Activated CD4-positive, alpha-beta memory T cell treated with anti-CD3 and anti-CD28 coated beads for 36 hours (primary cell): ENCODE results near the gene TPX2. TPM values are rescaled to one million over a fixed set of nuclear protein-coding genes. Genes with fewer than 3 reads are reported as not detected.
"Not testable (repeated sequence)": the region's sequence is repeated elsewhere in the genome, so short reads cannot be mapped to it uniquely, and the experiment has no call there.

Experiments used
- CTCF ChIA-PET: fragments of 350-600 bp; sonication (Branson Sonifier 250); formaldehyde crosslinking; loops from one replicate; lab custom pipeline; 2021; ENCODE audit warnings: antibody characterized with exemption, inconsistent platforms; lab: Charles Lee
- POLR2A ChIA-PET: fragments of 350-600 bp; sonication (Branson Sonifier 250); formaldehyde crosslinking; loops from one replicate; lab custom pipeline; 2021; ENCODE audit warnings: antibody characterized with exemption; lab: Charles Lee
- DNase-seq: peaks from one replicate; pipeline ENCODE4 v3.0.0-alpha.2; 2020
- H3K27ac Mint-ChIP-seq: one replicate; pipeline ENCODE4 v1.8.0; 2021; ENCODE audit warnings: mixed read lengths
- H3K27me3 Mint-ChIP-seq: one replicate; pipeline ENCODE4 v1.8.0; 2021; ENCODE audit warnings: mixed read lengths
- H3K36me3 Mint-ChIP-seq: one replicate; pipeline ENCODE4 v1.8.0; 2021; ENCODE audit warnings: mixed read lengths
- H3K4me1 Mint-ChIP-seq: one replicate; pipeline ENCODE4 v1.8.0; 2021; ENCODE audit warnings: low read depth, mixed read lengths
- H3K4me3 Mint-ChIP-seq: one replicate; pipeline ENCODE4 v1.8.0; 2021; ENCODE audit warnings: mild to moderate bottlenecking, mixed read lengths
- H3K9me3 Mint-ChIP-seq: one replicate; pipeline ENCODE4 v1.8.0; 2021; ENCODE audit warnings: mixed read lengths
- intact Hi-C: fragments of 100-400 bp; cut with micrococcal nuclease; formaldehyde crosslinking; loops from one replicate; pipeline ENCODE4 v1.15.1; 2023
- total RNA-seq, 2 experiments: library from RNA; stranded (reverse); gene quantifications; one replicate each; pipeline ENCODE4 v1.2.3, GENCODE V29; 2021

The TPX2 gene
- total RNA-seq, 2 experiments from 2014 or later: 149 TPM

DNA sequence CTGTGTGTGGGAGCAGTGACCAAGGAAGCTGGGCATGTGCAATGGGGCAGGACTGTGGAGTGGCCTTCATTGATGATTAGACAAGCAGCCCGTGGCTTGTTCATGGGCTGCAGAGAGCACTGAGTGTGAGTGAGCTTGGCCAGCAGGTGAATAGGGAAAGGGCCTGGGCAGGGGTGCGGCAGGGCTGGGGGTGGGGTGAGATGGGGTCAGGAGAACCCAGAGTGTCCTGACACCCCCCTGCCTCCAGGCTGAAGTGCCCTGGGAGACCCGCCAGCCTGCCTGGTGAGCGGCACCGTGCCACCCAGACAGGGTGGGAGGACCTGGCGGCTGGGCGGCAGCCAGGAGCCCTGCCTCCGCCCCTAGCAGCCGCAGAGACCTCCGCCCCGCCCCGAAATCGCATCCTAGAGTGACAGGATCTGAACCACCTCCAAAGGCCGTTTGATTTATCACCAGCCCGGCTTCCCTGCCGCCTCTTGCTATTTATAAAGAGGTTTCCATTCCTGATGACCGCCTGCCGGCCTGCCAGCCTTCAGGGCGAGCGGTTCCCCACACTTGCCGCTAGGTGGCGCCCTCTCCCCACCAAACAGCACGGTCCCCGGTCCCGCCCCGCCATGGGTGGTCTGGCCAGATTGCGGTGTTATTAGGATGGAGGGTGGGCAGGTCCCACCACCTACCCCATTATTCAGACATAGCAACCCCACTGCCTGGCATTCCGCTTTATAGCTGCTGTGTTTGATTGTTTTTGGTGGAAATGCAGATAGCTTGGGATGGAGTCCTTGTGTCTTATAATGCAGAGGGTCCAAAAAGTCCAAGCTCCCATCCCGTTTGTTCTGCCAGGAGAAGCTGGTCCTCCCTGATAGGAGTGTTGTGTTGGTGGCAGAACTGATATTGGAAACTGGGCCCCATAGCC, 83.6 kb downstream of the TPX2 start:
- DNase-seq: peak; percentile 81
- Mint-ChIP-seq H3K4me1 (peaks cover 5% of the 10 kb centered on the region), H3K27me3 (no peaks in the 10 kb centered on the region), H3K36me3 (no peaks in the 10 kb centered on the region), H3K9me3 (no peaks in the 10 kb centered on the region), H3K4me3 (no peak overlapping the region), H3K27ac (no peak overlapping the region)
- ChIA-PET POLR2A (no interaction called here), CTCF (interaction anchor here (0.7 to 4.1 kb wide), 36 partner anchors 8 to 956 kb away, joined by 3 to 56 read pairs (median 4); partner anchors contain the start of genes FOXS1 and PDRG1)
- intact Hi-C loops: loop anchor here (1.0 to 5.0 kb wide), 4 partner anchors 24 to 270 kb away; partner anchors contain the start of gene PDRG1

DNA sequence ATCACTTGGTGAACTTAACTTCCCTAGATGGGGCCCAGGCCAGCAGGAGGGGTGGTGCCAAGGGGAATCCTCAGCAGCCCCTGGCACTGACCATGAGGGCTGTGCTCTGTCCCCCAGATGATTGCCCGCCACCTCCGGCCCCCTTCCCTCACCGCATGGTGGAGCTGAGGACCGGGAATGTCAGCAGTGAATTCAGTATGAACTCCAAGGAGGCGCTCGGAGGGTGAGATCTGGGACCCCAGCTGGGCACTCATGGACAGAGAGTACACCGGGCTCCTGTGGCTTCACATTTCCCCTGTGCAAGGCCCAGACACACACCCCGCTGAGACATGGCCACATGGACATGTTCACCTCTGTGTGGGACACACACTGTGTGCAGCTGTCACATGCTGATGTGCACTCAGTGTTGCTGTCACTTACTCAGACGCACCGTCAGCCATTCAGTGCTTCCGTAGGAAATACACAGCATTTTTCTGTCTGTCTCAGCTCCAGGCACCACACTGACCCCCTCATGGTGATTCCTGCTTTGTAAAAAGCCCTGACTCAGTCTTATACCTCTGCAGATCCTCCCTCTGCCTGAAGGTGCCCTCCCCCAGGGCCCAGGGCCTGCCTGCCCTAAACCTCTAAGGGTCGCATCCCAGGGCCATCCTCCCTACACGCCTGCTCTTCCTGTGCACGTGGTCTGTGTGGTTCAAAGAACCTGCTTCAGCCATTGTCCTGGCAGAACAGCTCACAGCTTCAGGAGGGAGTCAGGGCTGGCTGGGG, 84.5 kb downstream of the TPX2 start:
- ChIA-PET CTCF (interaction anchor here (0.7 to 4.1 kb wide), 33 partner anchors 10 to 955 kb away, joined by 3 to 56 read pairs (median 4); partner anchors contain the start of genes FOXS1 and PDRG1), POLR2A (no interaction called here)
- no peaks in the 10 kb centered on the region for H3K36me3 Mint-ChIP-seq
- DNase-seq: no peak
- intact Hi-C loops: loop anchor here (1.0 to 5.0 kb wide), 3 partner anchors 23 to 269 kb away; partner anchors contain the start of gene PDRG1
- H3K4me1 Mint-ChIP-seq: peaks cover 5% of the 10 kb centered on the region
- H3K27me3 Mint-ChIP-seq: no peaks in the 10 kb centered on the region
- no peak overlapping the region for H3K27ac Mint-ChIP-seq
- no peaks in the 10 kb centered on the region for H3K9me3 Mint-ChIP-seq
- H3K4me3 Mint-ChIP-seq: no peak overlapping the region

DNA sequence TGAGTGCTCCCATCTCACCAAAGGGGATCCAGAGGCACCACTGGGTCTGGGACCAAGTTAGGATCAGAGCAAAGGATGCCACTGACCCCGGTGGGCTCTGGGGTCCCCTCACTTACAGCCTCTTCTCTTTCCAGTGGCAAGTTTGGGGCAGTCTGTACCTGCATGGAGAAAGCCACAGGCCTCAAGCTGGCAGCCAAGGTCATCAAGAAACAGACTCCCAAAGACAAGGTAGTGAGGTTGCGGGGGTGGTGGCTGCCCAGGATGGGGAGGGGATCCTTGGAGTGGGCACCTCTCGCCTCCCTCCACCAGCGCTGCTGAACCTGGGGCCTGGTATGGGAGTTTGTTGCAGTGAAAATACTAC, 85.0 kb downstream of the TPX2 start:
- peaks cover 5% of the 10 kb centered on the region for H3K4me1 Mint-ChIP-seq
- no peak for DNase-seq
- intact Hi-C loops: loop anchor here (5.0 kb wide), 1 partner anchor 268 kb away; no protein-coding TSS in a partner anchor
- no peaks in the 10 kb centered on the region for H3K27me3 Mint-ChIP-seq
- ChIA-PET POLR2A (no interaction called here), CTCF (interaction anchor here (1.1 to 4.1 kb wide), 7 partner anchors 10 to 267 kb away, joined by 3 to 56 read pairs (median 14); partner anchors contain the start of gene FOXS1)
- H3K9me3 Mint-ChIP-seq: no peaks in the 10 kb centered on the region
- no peak overlapping the region for H3K4me3 Mint-ChIP-seq
- no peaks in the 10 kb centered on the region for H3K36me3 Mint-ChIP-seq
- no peak overlapping the region for H3K27ac Mint-ChIP-seq

DNA sequence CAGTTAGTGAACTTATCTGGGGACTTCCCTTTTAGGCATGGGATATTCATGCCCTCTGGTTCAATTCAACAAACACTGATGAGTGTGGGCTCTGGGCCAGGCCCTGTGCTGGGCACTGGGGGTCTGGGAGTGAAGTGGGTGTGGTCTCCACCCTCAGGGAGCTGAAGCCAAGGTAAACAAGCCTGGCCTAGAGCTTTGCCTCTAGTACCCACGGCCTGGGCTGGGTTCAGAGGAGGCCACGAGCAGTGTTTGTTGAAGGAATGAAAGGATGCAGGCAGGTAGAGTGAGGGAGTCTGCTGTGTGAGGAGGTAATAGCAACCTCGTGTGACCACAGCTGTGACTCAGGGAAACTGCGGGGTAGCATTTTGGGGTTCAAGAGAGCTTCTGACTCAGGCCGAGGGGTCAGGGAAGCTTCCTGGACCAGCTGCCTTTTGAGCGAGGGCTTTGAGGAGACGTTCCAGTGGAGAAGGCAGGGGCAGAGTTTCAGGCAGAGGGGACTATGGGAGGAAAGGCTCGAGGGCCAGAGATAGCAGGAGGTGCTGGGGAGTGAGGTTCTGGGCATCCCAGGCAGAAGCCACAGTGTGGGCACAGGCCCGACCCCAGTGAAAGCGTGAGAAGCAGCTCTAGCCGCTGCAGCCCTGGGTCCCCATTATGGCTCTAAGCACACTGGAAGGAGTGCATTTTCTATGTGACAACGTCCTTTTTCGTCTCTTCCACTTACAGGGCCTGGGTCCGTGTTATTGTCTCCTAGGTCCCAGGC, 85.6 kb downstream of the TPX2 start:
- intact Hi-C loops: loop anchor here (5.0 kb wide), 1 partner anchor 268 kb away; no protein-coding TSS in a partner anchor
- H3K27ac Mint-ChIP-seq: no peak overlapping the region
- peaks cover 5% of the 10 kb centered on the region for H3K4me1 Mint-ChIP-seq
- H3K36me3 Mint-ChIP-seq: no peaks in the 10 kb centered on the region
- no peak overlapping the region for H3K4me3 Mint-ChIP-seq
- DNase-seq: no peak
- POLR2A ChIA-PET: no interaction called here
- CTCF ChIA-PET: interaction anchor here (0.9 to 4.1 kb wide), 4 partner anchors 10 to 266 kb away, joined by 3 to 56 read pairs (median 24); partner anchors contain the start of gene FOXS1
- no peaks in the 10 kb centered on the region for H3K27me3 Mint-ChIP-seq
- H3K9me3 Mint-ChIP-seq: no peaks in the 10 kb centered on the region

DNA sequence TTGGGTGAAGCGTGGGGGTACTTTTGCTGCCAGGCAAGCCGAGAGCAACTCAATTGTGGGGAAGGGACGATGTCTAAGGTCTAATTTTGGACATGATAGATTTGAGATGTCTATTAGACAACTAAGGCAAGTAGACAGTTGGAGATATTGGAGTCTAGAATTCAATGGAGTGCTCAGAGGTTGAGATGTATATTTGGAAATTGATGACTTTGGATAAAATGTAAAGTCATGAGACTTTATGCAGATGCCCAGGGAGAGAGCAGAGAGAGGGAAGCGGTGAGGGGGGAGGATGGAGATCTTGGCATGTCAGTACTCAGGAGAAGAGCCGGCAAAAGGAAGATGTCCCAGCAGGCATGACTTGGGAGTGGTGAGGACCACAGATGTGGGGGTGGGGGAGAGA, 87.0 kb downstream of the TPX2 start:
- Mint-ChIP-seq H3K27me3 (no peaks in the 10 kb centered on the region), H3K4me3 (no peak overlapping the region), H3K27ac (no peak overlapping the region), H3K36me3 (no peaks in the 10 kb centered on the region), H3K9me3 (no peaks in the 10 kb centered on the region), H3K4me1 (peaks cover 5% of the 10 kb centered on the region)
- intact Hi-C loops: no loop called here
- no peak for DNase-seq
- ChIA-PET POLR2A (no interaction called here), CTCF (interaction anchor here (1.1 to 1.5 kb wide), 3 partner anchors 12 to 261 kb away, joined by 3 to 5 read pairs (median 3); no protein-coding TSS in a partner anchor)

DNA sequence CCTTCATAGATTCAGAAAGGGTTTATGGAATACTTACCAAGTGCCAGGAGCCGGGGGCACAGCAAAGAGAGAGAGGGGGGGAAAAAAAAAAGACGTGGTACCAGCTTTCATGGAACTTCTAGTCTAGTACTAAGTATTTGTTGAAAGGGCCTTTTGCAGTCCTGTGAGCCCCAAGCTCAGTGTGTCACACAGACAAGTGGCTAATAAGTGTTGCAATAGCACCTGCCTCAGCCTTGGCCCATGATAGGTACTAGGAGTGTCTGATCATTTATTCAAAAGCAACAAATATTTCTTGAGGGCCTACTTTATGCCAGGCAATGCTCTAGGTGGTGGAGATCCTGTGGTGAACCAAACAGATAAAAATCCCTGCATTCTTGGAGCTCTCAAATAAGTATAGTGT, 88.0 kb downstream of the TPX2 start:
- intact Hi-C loops: no loop called here
- no peak for DNase-seq
- peaks cover 5% of the 10 kb centered on the region for H3K4me1 Mint-ChIP-seq
- H3K27ac Mint-ChIP-seq: no peak overlapping the region
- H3K27me3 Mint-ChIP-seq: no peaks in the 10 kb centered on the region
- H3K9me3 Mint-ChIP-seq: no peaks in the 10 kb centered on the region
- ChIA-PET CTCF (interaction anchor here (1.2 to 1.5 kb wide), 2 partner anchors 11 to 260 kb away, joined by 3 to 5 read pairs; no protein-coding TSS in a partner anchor), POLR2A (no interaction called here)
- no peak overlapping the region for H3K4me3 Mint-ChIP-seq
- H3K36me3 Mint-ChIP-seq: no peaks in the 10 kb centered on the region

DNA sequence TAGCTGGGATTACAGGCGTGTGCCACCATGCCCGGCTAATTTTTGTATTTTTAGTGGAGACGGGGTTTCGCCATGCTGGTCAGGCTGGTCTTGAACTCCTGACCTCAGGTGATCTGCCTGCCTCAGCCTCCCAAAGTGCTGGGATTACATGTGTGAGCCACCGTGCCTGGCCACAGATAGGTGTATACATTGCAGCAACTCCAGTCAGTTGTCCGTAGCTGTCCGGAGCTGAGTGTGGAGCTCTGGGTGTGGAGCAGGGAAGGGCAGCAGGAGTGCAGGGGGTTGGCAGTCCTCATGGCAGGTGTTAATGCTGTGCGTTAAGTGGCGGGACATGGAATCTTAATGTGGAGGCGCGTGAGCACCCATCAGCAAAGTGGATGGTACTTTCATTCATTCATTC, 88.9 kb downstream of the TPX2 start:
- H3K27ac Mint-ChIP-seq, POLR2A ChIA-PET, H3K27me3 Mint-ChIP-seq, H3K36me3 Mint-ChIP-seq, DNase-seq, H3K9me3 Mint-ChIP-seq, H3K4me3 Mint-ChIP-seq, H3K4me1 Mint-ChIP-seq, CTCF ChIA-PET, intact Hi-C loops: not testable (repeated sequence)

DNA sequence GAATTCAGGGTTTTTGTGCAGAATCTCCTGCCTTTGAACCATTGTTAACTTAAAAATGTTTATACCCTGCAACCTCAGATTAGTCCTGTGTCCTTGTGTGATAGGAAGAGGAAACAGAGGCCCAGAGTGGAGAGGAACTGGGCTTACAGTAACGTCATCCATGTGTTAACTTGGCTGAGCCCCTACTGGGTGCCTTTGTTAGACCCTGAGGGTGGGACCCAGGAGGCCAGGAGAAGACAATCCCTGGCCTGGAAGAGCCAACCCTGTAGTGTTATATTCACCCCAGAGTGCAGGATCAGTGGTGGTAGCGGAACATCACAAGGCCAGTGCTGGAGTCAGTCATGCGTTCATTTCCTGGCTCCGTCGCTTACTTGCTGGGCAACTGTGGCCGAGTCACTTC, 90.6 kb downstream of the TPX2 start:
- ChIA-PET POLR2A (no interaction called here), CTCF (interaction anchor here (1.1 to 1.8 kb wide), 4 partner anchors 8 to 261 kb away, joined by 3 to 5 read pairs (median 4); no protein-coding TSS in a partner anchor)
- no peak overlapping the region for H3K4me3 Mint-ChIP-seq
- no peaks in the 10 kb centered on the region for H3K36me3 Mint-ChIP-seq
- no peaks in the 10 kb centered on the region for H3K9me3 Mint-ChIP-seq
- no peaks in the 10 kb centered on the region for H3K27me3 Mint-ChIP-seq
- no peaks in the 10 kb centered on the region for H3K4me1 Mint-ChIP-seq
- DNase-seq: no peak
- intact Hi-C loops: no loop called here
- no peak overlapping the region for H3K27ac Mint-ChIP-seq

DNA sequence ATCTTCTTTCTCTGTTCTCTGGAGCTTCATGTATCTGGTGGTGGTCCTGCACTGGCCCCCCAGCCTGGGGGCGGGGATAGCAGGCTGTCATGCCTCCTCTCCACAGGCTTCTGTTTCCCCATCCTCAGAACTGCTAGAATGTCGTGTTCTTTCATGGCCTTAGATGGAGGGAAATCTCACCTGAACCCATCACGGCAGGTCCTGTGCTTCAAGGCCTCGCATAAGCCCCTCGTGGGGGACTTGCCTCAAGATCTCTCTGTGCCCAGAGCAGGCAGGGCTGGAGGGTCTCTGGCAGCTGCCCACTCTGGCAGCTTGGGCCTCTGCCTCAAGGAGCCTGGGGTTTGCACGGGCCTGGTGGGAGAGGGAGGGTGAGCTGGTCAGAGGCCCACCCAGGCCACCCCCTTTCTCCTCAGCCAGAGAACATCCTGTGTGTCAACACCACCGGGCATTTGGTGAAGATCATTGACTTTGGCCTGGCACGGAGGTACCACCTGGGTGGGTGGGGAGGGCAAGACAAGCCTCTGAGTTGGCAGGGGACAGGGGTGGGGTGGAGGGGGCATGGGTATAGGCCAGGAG, 91.4 kb downstream of the TPX2 start:
- no peaks in the 10 kb centered on the region for H3K9me3 Mint-ChIP-seq
- H3K36me3 Mint-ChIP-seq: no peaks in the 10 kb centered on the region
- H3K27ac Mint-ChIP-seq: no peak overlapping the region

DNA sequence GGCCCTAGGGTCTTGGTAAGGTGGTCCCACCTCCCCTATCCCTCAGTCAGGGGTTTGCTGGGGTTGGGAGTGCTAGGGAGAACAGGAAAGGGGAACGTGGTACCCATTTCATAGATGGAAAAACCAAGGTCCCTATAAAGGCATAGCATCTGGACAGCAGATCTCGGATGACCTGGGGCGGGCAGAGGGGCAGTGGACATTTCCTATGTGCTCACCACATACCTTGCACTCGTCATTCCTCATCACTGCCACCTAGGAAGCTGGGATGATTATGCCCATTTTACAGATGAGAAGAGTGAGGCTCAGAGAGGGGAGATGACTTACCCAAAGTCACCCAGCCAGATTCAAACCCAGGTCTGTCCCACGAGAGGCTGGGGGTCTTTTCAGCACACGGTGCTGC, 92.1 kb downstream of the TPX2 start:
- Mint-ChIP-seq H3K4me3 (no peak overlapping the region), H3K27ac (no peak overlapping the region), H3K36me3 (no peaks in the 10 kb centered on the region), H3K4me1 (peaks cover 4% of the 10 kb centered on the region), H3K27me3 (no peaks in the 10 kb centered on the region), H3K9me3 (no peaks in the 10 kb centered on the region)
- CTCF ChIA-PET: no interaction called here
- POLR2A ChIA-PET: no interaction called here
- no peak for DNase-seq
- intact Hi-C loops: no loop called here

More for the DNA sequence above, 91.4 kb downstream of the TPX2 start:
- intact Hi-C loops: no loop called here
- ChIA-PET CTCF (interaction anchor here (1.1 to 1.8 kb wide), 3 partner anchors 9 to 260 kb away, joined by 3 to 5 read pairs (median 4); no protein-coding TSS in a partner anchor), POLR2A (no interaction called here)
- H3K4me3 Mint-ChIP-seq: no peak overlapping the region
- no peak for DNase-seq
- H3K4me1 Mint-ChIP-seq: no peaks in the 10 kb centered on the region
- H3K27me3 Mint-ChIP-seq: no peaks in the 10 kb centered on the region

DNA sequence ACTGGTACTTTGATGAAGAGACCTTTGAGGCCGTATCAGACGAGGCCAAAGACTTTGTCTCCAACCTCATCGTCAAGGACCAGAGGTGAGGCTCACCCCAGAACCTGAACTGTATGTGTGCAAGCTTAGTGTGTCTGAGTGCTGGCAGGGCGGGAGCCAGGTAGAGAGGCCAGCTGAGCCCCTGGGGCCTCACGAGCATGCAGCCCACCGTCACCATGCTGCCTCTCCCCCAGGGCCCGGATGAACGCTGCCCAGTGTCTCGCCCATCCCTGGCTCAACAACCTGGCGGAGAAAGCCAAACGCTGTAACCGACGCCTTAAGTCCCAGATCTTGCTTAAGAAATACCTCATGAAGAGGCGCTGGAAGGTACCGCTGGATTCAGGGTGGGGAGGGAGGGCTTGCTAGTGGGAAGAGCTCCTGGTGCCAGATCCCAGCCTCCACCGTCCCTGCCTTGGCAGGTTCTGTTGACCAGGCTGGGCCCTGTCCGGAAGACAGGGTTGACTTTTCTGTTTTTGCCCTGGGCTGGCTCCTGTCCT, 92.7 kb downstream of the TPX2 start:
- no peaks in the 10 kb centered on the region for H3K36me3 Mint-ChIP-seq
- no peaks in the 10 kb centered on the region for H3K9me3 Mint-ChIP-seq
- no peaks in the 10 kb centered on the region for H3K27me3 Mint-ChIP-seq
- ChIA-PET POLR2A (no interaction called here), CTCF (no interaction called here)
- no peak for DNase-seq
- intact Hi-C loops: no loop called here
- no peak overlapping the region for H3K4me3 Mint-ChIP-seq
- peaks cover 7% of the 10 kb centered on the region for H3K4me1 Mint-ChIP-seq
- H3K27ac Mint-ChIP-seq: peak overlapping the region; percentile 24
